GM18907 (cell line): Measurements from ENCODE around the gene TMEM119.
"Not testable (repeated sequence)": the region's sequence is repeated elsewhere in the genome, so short reads cannot be mapped to it uniquely, and the experiment has no call there.

Experiments
- ATAC-seq: cut with Tn5 transposase; IDR thresholded peaks from one replicate; pipeline ENCODE4 v1.9.1; 2021; ENCODE audit warnings: mild to moderate bottlenecking, moderate library complexity; ENCODE audit not compliant: unreplicated experiment

The TMEM119 gene

DNA sequence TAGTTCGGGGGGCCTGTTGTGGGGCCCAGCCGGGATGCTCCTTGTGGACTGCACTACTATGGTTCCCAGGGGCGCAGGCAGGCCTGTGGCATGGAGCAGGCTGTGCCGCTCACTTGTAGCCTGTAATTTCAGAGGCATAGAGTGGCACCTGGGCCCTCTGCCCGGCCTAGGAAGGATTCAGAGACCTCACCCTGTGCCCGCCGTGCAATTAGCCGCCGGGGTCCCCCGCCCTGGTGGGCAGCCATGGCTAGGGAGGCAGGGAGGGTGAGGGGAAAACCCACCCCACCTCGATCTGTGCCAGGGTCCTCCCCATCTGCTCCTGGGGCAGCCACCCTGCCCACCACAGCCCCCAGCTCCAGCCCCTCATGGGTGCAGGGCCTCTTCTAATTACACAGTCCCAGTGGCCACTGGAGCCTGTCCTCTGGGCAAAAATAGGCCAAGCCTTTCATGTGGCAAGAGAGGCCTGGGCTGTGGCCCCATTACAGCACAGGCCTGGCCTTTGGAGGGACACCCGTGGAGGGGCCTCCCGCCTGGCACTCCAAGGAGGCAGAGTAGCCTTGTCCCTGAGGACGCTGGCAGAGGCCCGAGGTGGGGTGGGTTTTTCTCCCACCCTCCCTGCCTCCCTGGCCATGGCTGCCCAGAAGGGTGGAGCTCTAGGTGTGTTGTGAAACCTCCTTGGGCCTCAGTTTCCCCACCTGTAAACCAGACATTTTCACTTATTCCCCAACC is 5.3 kb upstream of the TMEM119 start:
- ATAC-seq, result no peak

DNA sequence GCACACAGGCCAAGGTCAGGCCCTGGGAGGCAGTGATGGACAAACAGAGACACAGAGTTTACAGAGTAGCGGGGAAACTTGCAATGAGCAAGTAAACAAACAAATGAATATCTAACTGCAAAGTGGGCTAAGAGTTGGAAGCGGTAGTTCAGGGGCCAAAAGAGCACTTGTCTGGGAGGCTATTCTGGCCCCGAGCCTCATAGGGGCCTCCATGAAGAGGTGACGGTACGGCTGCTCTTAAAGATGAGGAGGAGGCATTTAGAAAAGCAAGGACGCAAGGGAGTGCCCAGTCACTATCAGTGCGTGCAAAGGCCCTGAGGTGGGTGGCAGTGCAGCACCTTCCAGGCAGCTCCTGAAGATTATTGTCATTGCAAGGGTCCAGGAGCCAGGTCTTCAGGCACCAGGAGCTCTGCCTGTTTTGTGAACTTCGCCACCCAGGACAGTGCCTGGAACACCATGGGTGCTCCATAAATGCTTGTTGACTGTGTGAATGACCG is 4.4 kb upstream of the TMEM119 start:
- ATAC-seq, result no peak

DNA sequence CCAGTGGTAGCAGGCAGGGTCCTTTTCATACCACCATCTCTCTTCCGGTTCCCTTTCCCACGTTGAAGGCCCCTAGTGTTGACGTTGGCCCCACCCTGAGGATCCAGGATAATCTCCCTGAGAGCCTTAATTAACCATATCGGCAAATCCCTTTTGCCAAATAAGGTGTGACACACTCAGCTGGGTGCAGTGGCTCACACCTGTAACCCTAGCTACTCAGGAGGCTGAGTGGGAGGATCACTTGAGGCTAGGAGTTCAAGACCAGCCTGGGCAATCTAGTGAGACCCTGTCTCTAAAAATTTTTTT is 2.8 kb upstream of the TMEM119 start:
- ATAC-seq, result no peak

DNA sequence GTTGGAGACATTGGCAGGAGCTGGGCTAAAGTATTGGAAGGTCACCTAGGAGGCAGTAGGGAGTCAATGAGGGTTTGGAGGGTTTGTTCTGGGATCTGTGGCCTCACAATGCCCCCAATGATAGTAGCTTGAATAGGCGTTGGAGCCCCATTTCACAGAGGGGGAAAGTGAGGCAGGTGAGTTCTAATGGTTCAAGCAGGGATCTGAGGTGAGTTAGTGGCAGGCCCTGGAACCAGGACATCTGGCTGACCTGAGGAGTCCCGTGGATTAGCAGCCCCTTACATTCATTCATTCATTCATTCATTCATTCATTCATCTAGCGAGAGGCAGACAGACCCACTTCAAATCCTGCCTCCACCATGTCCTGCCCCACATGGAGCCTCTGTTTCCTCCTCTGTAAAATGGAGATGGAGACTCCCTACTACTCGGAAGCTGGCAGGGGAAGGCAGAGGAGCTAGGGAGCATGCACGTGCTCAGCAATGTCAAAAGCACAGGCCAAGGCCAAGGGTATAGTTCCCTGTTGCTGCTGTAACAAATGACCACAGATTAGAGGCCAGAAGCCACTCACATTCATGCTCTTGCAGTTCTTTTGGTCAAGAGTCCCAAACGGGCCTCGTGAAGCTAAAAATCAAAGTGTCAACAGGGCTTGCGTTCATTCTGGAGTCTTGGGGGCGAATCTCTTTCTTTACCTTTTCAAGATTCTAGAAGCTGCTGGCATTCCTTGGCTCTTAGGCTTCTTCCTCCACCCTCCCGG is 2.2 kb upstream of the TMEM119 start:
- ATAC-seq, result no peak

DNA sequence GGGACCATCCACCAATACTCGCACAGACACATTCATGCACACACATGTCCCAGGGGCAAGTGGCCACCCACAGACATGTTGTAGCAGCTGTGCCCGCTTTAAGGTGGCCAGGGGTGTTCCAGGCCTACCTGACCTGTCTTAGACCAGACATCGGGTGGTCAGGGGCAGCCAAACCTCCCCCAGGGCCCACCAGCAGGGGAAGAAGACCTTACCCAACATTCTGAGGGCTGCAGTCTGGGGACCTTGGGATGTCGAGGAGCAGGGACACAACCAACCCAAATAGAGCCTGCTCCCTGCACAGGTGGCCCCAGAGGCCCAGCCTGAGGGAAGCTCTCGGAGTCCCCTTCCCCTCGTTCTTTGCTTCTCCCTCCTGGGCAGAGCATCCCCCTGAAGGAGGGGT is 1.7 kb upstream of the TMEM119 start:
- no peak for ATAC-seq

DNA sequence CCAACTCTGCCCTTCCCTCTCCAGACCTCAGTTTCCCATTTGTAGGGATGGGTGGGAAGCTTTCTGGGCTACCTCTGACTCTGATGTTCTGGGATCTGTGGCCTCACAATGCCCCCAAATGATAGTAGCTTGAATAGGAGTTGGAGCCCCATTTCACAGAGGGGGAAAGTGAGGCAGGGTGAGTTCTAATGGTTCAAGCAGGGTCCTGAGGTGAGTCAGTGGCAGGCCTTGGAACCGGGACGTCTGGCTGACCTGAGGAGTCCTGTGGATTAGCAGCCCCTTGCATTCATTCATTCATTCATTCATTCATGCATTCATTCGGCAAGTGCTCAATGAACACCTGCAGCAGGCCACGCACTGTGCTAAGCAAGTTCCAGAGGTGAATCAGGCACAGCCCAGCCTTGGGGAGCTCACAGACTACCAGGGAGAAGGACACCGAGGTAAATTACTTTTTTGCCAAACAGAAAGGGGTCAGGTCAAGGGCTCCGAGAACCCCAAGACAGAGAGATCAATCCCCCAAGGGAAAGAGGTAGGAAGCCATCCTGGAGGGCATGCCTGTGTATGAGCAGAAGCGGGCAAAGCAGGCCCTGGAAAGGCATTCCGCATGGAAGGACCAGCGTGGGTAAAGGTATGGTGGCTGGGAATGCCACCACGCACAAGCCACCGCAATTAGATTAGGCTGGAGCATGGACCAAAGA is 818 bp upstream of the TMEM119 start:
- no peak for ATAC-seq

DNA sequence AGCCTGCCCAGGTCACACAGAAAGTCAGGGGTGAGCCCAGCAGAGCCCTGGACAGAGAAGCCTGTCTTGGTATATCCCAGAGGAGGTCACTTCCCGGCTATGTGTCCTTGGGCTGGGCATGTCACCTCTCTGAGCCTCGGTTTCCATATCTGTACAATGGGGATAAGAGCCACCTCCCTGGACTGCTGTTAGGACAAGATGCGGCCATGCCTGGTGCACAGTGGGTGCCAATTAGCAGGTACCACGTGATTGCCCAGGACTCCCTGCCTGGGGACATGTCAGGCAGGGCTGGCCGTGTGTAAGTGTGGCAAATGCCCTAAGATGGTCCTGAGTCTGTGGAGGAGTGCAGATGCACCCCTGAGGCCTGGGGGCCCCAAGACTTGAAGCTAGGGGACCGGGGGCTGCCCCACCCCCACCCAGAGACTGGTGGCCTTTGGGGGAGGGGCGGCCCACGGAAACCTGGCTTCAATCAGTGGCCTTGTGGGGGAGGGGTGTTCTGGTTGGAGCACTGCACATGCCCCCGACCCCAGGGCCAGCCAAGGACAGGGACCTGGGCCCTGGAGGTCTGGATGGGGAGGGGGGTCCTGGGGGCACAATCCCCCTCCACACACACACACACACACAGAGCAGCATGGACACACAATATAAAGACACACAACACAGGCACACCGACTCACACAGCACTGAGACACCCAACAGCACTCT is 878 bp downstream of the TMEM119 start:
- ATAC-seq, result no peak

DNA sequence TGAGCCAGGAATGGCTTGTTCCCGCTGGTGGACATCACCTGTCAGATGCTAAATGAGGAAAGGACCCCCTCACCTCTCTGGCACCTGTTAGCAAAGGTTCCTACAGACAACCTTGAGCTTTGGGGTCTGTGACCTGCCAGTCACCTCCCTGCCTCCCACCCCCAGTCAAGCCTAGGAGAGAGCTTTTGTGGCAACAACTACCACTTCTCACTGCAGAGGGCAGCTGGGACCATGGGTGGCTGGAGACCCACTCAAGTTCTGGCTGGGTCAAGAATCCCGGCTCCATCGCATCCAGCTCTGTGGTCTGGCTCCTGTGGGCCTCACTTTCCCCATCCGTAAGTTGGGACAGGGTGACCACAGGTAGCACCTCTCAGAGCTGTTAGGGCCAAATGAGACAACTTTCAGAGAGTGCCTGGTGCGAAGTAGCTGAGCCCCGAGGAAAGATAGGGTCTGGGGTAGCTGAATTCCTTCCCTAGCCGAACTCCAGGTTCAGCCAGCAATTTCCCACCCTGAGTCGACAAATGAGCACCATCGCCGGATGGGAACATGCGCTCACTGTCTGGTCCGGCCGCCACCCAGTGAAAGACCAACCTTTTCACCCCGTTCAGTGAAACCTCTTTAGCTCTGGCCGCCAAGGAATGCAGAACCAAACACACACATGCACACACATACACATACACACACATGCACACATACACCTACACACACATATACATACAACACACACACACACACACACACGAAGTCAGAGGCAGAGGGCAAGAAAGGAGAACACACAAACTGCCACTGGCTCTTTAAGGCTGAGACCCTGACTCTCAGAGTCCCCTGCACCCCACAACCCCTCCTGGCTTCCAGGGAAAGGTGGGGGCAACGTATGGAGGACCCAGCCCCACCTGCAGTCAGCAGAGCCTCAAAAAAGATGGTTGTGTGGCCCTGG is 1.9 kb downstream of the TMEM119 start:
- no peak for ATAC-seq

DNA sequence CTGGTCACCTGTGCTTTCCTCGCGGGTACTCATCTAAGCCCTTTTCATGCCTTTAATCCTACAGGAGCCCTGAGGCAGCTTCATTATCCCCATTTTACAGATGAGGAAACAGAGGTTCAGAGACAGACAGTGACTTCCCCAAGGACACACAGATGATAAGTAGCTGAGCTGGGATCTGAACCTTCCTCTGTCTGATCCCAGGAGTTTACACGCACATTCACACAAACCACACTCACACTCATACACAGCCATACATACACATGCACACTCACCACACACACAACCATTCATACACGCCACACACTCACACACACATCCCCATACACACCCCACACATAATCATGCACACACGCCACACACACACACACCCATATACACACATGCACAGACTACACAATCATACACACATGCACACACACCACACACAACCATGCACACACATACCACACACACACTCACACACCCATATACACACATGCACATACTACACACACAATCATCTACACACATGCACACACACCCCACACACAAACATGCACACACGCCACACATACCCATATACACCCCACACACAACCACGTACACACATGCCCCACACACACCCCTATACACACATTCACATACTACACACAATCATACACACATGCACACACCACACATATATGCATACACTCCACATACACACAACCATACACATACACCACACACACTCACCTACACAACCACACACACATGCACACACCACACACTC is 2.7 kb downstream of the TMEM119 start:
- ATAC-seq, result no peak

DNA sequence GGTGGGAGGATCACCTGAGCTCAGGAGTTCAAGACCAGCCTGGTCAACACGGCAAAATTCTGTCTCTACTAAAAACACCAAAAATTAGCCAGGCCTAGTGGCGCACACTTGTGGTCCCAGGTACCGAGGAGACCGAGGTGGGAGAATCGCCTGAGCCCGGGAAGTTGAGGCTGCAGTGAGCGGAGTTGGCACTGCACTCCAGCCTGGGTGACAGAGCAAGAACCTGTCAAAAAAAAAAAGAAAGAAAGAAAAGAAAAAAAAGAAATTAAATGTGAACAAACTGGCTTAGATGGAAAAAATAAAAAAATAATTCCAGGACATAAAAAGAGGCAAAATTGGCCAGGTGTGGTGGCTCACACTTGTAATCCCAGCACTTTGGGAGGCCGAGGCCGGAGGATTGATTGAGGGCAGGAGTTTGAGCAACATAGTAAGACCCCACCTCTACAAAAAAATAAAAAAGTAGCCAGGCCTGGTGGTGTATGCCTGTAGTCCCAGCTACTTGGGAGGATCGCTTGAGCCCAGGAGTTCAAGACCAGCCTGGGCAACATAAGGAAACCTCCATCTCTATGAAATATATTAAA is 3.5 kb downstream of the TMEM119 start:
- no peak for ATAC-seq

DNA sequence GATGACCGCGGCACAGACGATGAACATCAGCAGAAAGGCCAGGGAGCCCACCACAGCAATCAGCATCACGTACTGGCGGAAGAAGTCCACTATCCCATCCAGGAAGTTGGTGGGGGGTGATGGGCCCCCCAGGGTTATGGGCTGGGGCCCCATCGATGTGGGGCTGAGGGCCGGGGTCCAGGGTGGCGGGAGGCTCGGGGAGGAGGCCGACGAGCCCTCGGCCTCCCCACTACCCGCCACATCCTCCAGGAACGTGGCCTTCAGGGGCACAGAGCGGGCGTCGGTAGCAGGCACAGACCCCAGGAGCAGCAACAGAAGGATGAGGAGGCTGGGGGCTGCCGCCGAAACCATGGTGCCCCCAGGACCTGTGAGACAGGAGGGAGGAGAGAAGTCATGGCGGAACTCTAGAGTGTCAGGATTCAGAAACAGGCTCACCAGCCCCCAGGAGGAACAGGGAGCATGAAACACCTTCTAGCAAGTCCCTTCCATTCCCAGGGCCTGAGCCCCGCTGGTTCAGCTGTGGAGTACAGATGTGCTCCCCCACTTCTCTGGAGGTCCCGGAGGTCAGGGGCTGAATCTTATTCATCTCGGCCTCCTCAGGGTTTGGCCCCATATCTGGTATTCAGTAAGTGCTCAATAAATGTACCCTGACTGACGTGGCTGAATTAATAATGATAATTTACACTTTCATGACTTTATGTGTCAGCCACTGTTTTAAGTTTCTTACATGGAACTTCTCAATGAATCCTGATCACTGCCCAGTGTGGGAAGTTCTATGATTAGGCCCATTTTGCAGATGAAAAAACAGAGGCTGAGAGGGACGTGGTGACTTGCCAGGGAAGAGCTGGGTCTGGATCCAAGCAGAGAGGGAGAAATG is 5.6 kb downstream of the TMEM119 start:
- ATAC-seq, result no peak

DNA sequence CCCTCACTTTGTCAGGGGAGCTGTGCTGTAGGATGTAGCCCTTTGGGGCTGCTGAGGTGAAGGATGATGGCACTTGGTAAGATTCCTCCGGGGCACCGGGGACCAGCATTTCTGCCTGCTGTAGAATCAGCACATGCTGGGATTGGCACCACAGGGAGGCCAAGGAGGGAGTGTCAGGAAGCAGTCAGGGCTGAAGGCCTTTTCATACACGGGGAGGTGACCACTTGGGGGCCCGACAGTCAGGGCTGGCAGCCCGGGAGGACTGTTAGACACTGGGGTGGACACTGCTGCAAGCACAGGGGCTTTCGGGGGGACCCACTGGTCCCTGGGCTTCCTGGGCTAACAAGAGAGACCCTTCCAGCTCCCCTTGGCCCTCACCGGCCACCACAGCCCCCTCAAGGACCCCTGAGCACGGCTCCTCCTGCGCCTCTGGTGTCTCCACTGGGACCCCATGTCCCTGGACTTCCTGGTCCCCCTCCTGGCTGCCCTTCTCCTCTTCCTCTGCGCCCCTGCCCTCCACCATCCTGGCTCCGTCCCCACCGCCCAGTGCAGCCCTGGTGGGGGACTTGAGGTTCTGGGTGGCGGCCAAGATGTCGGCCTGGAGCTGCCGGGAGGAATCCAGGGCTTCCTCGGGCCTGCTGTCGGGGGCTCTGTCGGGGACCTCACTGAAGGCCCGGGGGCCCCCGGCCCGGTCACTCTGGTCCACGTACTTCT is 6.5 kb downstream of the TMEM119 start:
- ATAC-seq, result no peak

DNA sequence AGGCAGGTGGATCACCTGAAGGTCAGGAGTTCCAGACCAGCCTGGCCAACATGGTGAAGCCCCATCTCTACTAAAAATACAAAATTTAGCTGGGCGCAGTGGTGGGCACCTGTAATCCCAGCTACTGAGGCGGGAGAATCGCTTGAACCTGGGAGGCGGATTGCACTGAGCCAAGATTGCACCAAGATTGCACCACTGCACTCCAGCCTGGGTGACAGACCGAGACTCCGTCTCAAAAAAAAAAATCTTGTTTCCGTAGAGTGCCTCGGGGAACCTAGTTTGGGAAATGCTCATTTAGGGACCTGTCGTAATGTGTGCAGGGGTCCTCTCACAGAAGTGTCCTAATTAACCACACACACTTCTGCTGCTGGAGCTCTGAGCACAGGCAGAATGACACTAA is 7.4 kb downstream of the TMEM119 start:
- not testable (repeated sequence) for ATAC-seq

DNA sequence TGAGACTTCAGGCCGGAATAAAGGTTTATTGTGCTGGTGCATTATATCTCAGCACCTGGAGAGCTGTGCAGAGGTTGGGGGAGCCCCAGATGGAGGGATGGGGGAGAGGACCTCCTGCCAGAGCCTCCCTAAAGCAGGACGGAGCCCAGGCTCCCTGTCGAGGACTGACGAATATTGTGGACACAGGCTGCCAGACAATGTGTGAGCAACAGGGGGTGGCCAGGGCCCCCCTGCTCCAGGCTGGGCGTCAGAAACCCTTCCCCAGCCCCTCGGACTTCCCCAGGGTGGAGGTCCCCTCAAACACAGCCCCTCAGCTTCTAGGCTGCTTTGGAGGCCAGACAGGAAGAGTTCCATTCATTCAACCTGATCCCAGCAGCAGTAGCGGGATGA is 8.0 kb downstream of the TMEM119 start:
- ATAC-seq, result no peak

DNA sequence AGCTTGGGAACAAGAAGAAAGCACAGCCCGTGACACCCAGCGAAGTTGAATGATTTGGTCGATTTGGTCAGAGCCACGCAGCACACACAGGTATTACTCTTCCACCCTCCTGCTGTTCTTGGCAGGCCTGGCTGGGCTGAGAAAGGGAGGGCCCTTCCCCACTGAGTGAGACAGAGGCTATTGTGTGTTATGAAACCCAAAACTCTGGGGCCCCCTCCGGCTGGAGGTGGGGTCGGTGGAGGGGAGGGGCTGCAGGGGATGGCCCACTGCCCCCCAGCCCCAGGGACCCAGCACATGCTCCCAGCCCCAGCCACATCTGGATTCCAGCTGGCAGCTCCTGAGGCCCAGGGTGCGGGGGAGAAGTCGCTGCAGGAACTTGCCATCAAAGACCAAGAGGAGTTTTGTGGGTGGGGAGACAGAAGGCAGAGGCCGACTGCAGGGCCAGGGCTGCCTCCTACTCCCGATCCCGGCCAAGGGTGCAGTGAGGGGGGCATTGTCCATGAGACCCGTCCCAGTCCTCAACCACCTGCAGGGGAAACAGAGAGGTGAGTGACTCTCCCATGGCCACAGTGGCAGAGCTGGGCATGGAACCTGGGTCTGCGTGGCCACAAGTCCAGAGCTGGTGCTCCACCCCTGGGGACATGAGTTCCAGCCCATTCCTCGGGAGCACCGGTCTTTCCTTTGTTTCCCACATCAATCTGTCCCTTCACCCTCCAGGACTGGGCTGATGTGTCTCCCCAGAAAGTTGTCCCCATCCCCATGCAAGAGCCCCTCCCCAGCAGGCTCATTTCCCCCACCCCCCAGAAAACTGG is 8.7 kb downstream of the TMEM119 start:
- ATAC-seq, result no peak

DNA sequence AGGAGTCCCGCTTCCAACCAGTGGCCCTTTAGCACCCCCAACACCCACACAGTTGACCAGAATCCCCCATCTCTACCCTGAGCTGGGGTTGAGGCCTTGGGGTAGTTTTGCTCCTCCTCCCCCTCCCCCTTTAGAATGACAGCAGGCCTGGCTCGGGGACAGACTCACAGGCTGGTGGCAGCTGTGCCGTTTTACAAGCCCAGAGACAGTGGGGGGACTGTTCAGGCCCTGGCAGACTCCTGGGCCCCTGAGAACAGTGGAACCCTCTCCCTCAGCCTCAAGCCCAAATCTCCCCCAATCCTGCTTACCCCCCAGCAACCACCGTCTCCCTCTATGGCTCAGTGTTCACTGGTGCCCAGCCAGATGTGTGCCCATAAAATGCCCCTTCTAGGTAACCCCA is 10.1 kb downstream of the TMEM119 start:
- ATAC-seq, result no peak

DNA sequence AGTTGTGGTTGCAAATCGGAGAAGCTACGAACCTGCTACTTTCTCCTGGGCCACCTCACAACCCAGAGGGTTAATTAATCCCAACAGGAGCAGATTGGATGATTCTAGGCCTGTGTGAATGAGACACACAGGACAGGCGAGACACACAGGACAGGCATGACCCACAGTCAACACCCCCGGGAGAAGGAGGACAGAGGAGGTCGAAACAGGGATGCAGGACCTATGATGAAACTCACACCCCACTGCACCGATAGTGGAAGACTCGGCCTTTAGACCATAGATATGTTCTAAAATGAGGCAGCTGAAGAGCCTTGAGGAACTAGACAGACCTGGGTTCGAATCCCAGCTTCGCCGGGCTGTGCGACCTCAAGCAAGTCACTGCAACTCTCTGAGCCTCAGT is 11.6 kb downstream of the TMEM119 start:
- no peak for ATAC-seq
